Panc1 (cell line): ENCODE results near the gene SRMS. TPM values are rescaled to one million over a fixed set of nuclear protein-coding genes. Genes with fewer than 3 reads are reported as not detected.

ENCODE experiments used
- ATAC-seq: fragments of 200-7000 bp; cut with Tn5 transposase; 2 replicates; pipeline ENCODE4 v1.9.1; 2020; ENCODE audit warnings: mild to moderate bottlenecking, moderate library complexity
- BruUV-seq: library from RNA; stranded (reverse); fragments of 400-500 nt; replicated peaks from 2 replicates; lab custom pipeline; 2021; lab: Mats Ljungman, UMichigan
- CTCF ChIA-PET: fragments of 300-600 bp; sonication (Branson Sonifier 250); formaldehyde crosslinking; loops from one replicate; lab custom pipeline; 2022; ENCODE audit warnings: antibody characterized with exemption; lab: Charles Lee
- POLR2A ChIA-PET: fragments of 300-600 bp; sonication (Branson Sonifier 250); formaldehyde crosslinking; loops from one replicate; lab custom pipeline; 2022; ENCODE audit warnings: antibody characterized with exemption; lab: Charles Lee
- DNase-seq: peaks from one replicate; pipeline ENCODE4 v3.0.0-alpha.2; 2010; ENCODE audit warnings: low read depth, low spot score
- H3K27ac ChIP-seq: 2 replicates; pipeline ENCODE4 v1.5.1; 2011; ENCODE audit warnings: mild to moderate bottlenecking, low read length, inconsistent platforms
- H3K27me3 ChIP-seq: fragments of 200-500 bp; sonication (Bioruptor generic); 2 replicates; pipeline ENCODE4 v1.6.0; 2014; ENCODE audit warnings: low read length, inconsistent platforms; ENCODE audit not compliant: control insufficient read depth, insufficient read depth
- H3K36me3 ChIP-seq: fragments of 200-500 bp; sonication (Bioruptor generic); 2 replicates; pipeline ENCODE4 v1.5.1; 2014; ENCODE audit warnings: inconsistent platforms, mild to moderate bottlenecking, low read length, moderate library complexity; ENCODE audit not compliant: control insufficient read depth, insufficient read depth
- H3K4me1 ChIP-seq: 2 replicates; pipeline ENCODE4 v1.5.1; 2011; ENCODE audit warnings: inconsistent platforms, mild to moderate bottlenecking, low read length, moderate library complexity; ENCODE audit not compliant: control insufficient read depth, insufficient read depth
- H3K4me3 ChIP-seq, 2 experiments: 2 replicates each; pipeline ENCODE4 v1.5.1; 2011 to 2012; ENCODE audit warnings: low read depth in 2 of 2, low read length in 2 of 2, mild to moderate bottlenecking in 2 of 2, inconsistent platforms in 1 of 2, moderate library complexity in 1 of 2
- H3K9me3 ChIP-seq: fragments of 200-500 bp; sonication (Bioruptor generic); 2 replicates; pipeline ENCODE4 v1.5.1; 2014; ENCODE audit warnings: low read depth, mild to moderate bottlenecking, inconsistent platforms, low read length, moderate library complexity; ENCODE audit not compliant: control insufficient read depth, insufficient read depth
- POLR2AphosphoS5 ChIP-seq: IDR thresholded peaks from 2 replicates; pipeline ENCODE4 v1.6.1; 2012; ENCODE audit warnings: mild to moderate bottlenecking, low read depth, low read length, moderate library complexity
- SIN3A ChIP-seq: IDR thresholded peaks from 2 replicates; pipeline ENCODE4 v1.6.1; 2012; ENCODE audit warnings: low read depth, mild to moderate bottlenecking, low read length, moderate library complexity, borderline replicate concordance; ENCODE audit not compliant: insufficient read depth
- TCF7L2 ChIP-seq: IDR thresholded peaks from 2 replicates; pipeline ENCODE4 v1.6.1; 2011; ENCODE audit warnings: mild to moderate bottlenecking, low read depth, low read length, inconsistent platforms
- in situ Hi-C: cut with HindIII; loops from 2 replicates; pipeline ENCODE4 v1.10.0; 2016; ENCODE audit warnings: low sequenced_read_pairs, low pct_unique_long_range_greater_than_20kb
- intact Hi-C: fragments of 100-400 bp; cut with micrococcal nuclease; formaldehyde crosslinking; loops from one replicate; pipeline ENCODE4 v1.10.0; 2022; ENCODE audit not compliant: unreplicated experiment
- total RNA-seq: library from RNA; stranded (reverse); gene quantifications from one replicate; pipeline ENCODE4 v1.2.1, GENCODE V29; 2021; ENCODE audit not compliant: unreplicated experiment
- TF ChIP-seq, protein P1 (sequence below): fragments of 450-650 bp; IDR thresholded peaks from 2 replicates; pipeline ENCODE4 v1.5.1; 2017; ENCODE audit warnings: mild to moderate bottlenecking
- TF ChIP-seq, protein P2 (sequence below), 2 experiments: IDR thresholded peaks; 2 replicates each; pipeline ENCODE4 v1.6.1; 2011 to 2012; ENCODE audit warnings: low read depth in 2 of 2, control low read depth in 1 of 2, low read length in 1 of 2, mild to moderate bottlenecking in 1 of 2, moderate library complexity in 1 of 2; ENCODE audit not compliant: insufficient read depth in 1 of 2

SRMS gene
- total RNA-seq, 1 experiment from 2014 or later, result not detected

DNA sequence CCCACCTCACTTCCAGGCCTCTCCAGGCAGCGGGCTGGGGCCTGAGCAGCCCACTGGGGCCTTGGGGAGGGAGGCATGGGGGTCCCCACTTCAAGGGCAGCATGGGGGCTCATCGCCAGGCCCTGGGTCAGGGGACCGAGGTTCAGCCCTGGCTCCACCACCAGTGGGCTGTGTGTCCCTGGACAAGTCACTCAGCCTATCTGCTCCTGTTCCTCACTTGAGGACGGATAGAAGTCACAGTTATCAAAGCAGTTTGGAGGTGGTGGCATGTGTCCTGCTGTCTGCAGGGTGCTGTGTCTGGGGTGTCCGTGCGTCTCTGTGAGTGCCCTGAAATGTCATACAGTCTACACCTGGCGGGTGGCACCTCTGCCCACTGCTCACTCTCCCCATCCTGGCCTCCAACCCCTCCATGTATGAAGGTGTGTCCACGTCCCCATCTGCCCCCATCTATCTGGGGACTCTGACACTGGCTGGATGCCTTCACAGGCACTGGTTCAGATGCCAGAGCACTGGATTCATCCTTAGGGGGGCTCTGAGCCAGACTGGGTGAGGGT lies 52.3 kb downstream of the SRMS start:
- H3K36me3 ChIP-seq, result no peaks in the 10 kb centered on the region; the same call in 1 of the 2 replicates
- intact Hi-C loops (no loop called here), in situ Hi-C loops (no loop called here)
- BruUV-seq, result no TSS peak
- ATAC-seq, result no peak
- ChIA-PET CTCF (no interaction called here), POLR2A (no interaction called here)
- H3K27me3 ChIP-seq, result no peaks in the 10 kb centered on the region
- no peak for DNase-seq
- TF ChIP-seq, protein P1, sequence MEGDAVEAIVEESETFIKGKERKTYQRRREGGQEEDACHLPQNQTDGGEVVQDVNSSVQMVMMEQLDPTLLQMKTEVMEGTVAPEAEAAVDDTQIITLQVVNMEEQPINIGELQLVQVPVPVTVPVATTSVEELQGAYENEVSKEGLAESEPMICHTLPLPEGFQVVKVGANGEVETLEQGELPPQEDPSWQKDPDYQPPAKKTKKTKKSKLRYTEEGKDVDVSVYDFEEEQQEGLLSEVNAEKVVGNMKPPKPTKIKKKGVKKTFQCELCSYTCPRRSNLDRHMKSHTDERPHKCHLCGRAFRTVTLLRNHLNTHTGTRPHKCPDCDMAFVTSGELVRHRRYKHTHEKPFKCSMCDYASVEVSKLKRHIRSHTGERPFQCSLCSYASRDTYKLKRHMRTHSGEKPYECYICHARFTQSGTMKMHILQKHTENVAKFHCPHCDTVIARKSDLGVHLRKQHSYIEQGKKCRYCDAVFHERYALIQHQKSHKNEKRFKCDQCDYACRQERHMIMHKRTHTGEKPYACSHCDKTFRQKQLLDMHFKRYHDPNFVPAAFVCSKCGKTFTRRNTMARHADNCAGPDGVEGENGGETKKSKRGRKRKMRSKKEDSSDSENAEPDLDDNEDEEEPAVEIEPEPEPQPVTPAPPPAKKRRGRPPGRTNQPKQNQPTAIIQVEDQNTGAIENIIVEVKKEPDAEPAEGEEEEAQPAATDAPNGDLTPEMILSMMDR, result no peak
- TF ChIP-seq TCF7L2 (no peak), SIN3A (no peak), POLR2AphosphoS5 (no peak)
- TF ChIP-seq, protein P2, sequence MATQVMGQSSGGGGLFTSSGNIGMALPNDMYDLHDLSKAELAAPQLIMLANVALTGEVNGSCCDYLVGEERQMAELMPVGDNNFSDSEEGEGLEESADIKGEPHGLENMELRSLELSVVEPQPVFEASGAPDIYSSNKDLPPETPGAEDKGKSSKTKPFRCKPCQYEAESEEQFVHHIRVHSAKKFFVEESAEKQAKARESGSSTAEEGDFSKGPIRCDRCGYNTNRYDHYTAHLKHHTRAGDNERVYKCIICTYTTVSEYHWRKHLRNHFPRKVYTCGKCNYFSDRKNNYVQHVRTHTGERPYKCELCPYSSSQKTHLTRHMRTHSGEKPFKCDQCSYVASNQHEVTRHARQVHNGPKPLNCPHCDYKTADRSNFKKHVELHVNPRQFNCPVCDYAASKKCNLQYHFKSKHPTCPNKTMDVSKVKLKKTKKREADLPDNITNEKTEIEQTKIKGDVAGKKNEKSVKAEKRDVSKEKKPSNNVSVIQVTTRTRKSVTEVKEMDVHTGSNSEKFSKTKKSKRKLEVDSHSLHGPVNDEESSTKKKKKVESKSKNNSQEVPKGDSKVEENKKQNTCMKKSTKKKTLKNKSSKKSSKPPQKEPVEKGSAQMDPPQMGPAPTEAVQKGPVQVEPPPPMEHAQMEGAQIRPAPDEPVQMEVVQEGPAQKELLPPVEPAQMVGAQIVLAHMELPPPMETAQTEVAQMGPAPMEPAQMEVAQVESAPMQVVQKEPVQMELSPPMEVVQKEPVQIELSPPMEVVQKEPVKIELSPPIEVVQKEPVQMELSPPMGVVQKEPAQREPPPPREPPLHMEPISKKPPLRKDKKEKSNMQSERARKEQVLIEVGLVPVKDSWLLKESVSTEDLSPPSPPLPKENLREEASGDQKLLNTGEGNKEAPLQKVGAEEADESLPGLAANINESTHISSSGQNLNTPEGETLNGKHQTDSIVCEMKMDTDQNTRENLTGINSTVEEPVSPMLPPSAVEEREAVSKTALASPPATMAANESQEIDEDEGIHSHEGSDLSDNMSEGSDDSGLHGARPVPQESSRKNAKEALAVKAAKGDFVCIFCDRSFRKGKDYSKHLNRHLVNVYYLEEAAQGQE (IDR thresholded peaks at IDR 0.05; ENCODE audit: insufficient read depth in 1 of 2, low read depth in 2 of 2, low read length in 1 of 2), result no peak
- peaks cover 16% of the 10 kb centered on the region for H3K4me1 ChIP-seq
- H3K27ac ChIP-seq, result no peak overlapping the region
- no peak overlapping the region for H3K4me3 ChIP-seq
- H3K9me3 ChIP-seq, result no peaks in the 10 kb centered on the region

DNA sequence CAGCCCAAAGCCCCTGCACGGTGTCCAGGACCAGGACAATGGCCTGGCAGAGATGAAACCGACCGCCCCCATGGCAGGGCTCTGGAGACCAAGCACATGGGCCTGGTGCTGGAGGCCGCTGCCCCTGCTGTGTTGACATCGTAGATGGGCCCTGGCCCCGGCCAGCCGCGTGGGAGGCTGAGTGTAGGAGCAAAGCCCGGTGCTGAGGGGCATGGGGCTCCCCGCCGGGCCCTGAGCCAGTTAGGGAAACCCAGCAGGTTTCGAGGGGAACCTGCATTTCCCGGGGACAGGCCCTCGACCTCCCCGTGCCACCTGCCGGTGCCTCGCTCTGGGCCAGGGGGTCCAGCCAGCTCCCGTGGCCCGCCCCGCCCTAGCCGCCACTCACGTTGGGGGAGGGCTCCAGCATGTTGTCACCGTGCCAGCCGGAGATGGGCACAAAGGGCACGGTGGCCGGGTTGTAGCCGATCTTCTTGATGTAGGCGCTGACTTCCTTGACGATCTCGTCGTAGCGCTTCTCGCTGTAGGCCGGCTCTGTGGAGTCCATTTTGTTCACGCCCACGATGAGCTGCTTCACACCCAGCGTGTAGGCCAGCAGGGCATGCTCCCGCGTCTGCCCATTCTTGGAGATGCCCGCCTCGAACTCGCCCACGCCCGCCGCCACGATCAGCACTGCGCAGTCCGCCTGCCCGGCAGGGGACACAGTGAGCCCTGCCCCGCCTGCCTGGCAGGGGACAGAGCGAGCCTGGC lies 53.0 kb downstream of the SRMS start:
- Histone ChIP-seq H3K27me3 (no peaks in the 10 kb centered on the region), H3K4me1 (peaks cover 16% of the 10 kb centered on the region), H3K27ac (no peak overlapping the region), H3K9me3 (no peaks in the 10 kb centered on the region), H3K4me3 (no peak overlapping the region), H3K36me3 (no peaks in the 10 kb centered on the region; the same call in 1 of the 2 replicates)
- DNase-seq (no peak), ATAC-seq (no peak)
- POLR2A ChIA-PET, result no interaction called here
- in situ Hi-C loops (no loop called here), intact Hi-C loops (no loop called here)
- TF ChIP-seq POLR2AphosphoS5, result no peak
- TF ChIP-seq, protein P1, result no peak
- no peak for TF ChIP-seq TCF7L2
- TF ChIP-seq, protein P2 (IDR thresholded peaks at IDR 0.05; ENCODE audit: insufficient read depth in 1 of 2, low read depth in 2 of 2, low read length in 1 of 2), result no peak
- no peak for TF ChIP-seq SIN3A
- no TSS peak for BruUV-seq
- CTCF ChIA-PET, result no interaction called here
